Suprapubic skin (tissue), 3 donors: ENCODE measurements around the gene ACBD6.

ENCODE experiments used
- CTCF ChIP-seq, 2 donors: fragments of 200-600 bp in 1 of 2; fragments of 450-650 bp in 1 of 2; sonication (generic) in 1 of 2; IDR thresholded peaks; one replicate each; pipeline ENCODE4 v1.5.1; 2016 to 2019; ENCODE audit warnings: antibody characterized with exemption in 2 of 2, mild to moderate bottlenecking in 1 of 2, moderate library complexity in 1 of 2
- POLR2AphosphoS5 ChIP-seq, 3 donors: sonication (generic); formaldehyde crosslinking; IDR thresholded peaks; one replicate each; pipeline ENCODE4 v1.6.1; 2017; ENCODE audit warnings: antibody characterized with exemption in 3 of 3

- TF ChIP-seq POLR2AphosphoS5 (IDR thresholded peaks at IDR 0.05), result no peak
- no peak for TF ChIP-seq CTCF (IDR thresholded peaks at IDR 0.05)
Measured at GRCh38 chr1:180290265-180291001, 211.9 kb downstream of the ACBD6 start.
